GM21390 (cell line): ENCODE data around the gene SIGLEC11.
"Not testable (repeated sequence)": the region's sequence is repeated elsewhere in the genome, so short reads cannot be mapped to it uniquely, and the experiment has no call there.

Experiments used
- ATAC-seq: cut with Tn5 transposase; IDR thresholded peaks from one replicate; pipeline ENCODE4 v1.9.1; 2021; ENCODE audit not compliant: unreplicated experiment

The SIGLEC11 gene

GRCh38 chr19:49929121-49929610 lies 31.8 kb downstream of the SIGLEC11 start, which contains the start of the genes ATF5 and NUP62:
Gene ATF5 (plus strand): TSS chr19:49929205. CDS start chr19:49930851, 1,646 bp downstream.
Gene NUP62 (minus strand): TSS chr19:49929504. CDS start chr19:49909807, 19,697 bp downstream.
- peak; percentile 48 for ATAC-seq

GRCh38 chr19:49927526-49928264 lies 33.3 kb downstream of the SIGLEC11 start:
- no peak for ATAC-seq

GRCh38 chr19:49926515-49926914 lies 34.5 kb downstream of the SIGLEC11 start:
- ATAC-seq, result no peak

- no peak for ATAC-seq
These were observed 35.5 kb downstream of the SIGLEC11 start for GRCh38 chr19:49925486-49925885.

GRCh38 chr19:49924881-49925210 lies 36.1 kb downstream of the SIGLEC11 start:
- ATAC-seq, result not testable (repeated sequence)

GRCh38 chr19:49924004-49924880 lies 36.7 kb downstream of the SIGLEC11 start:
- no peak for ATAC-seq

GRCh38 chr19:49923055-49924003 lies 37.6 kb downstream of the SIGLEC11 start:
- ATAC-seq, result no peak

GRCh38 chr19:49921871-49922795 lies 38.8 kb downstream of the SIGLEC11 start:
- ATAC-seq, result no peak

- ATAC-seq, result no peak
These were observed 40.2 kb downstream of the SIGLEC11 start for GRCh38 chr19:49920624-49921363.

- no peak for ATAC-seq
These were observed 42.9 kb downstream of the SIGLEC11 start for GRCh38 chr19:49918089-49918488.

GRCh38 chr19:49916839-49917733 lies 43.9 kb downstream of the SIGLEC11 start:
- no peak for ATAC-seq

- ATAC-seq, result no peak
These were observed 45.7 kb downstream of the SIGLEC11 start for GRCh38 chr19:49915271-49915670.

- no peak for ATAC-seq
These were observed 47.3 kb downstream of the SIGLEC11 start for GRCh38 chr19:49913720-49914119.

- no peak for ATAC-seq
These were observed 47.8 kb downstream of the SIGLEC11 start for GRCh38 chr19:49912965-49913685.

- ATAC-seq, result no peak
These were observed 49.4 kb downstream of the SIGLEC11 start for GRCh38 chr19:49911381-49912145.

GRCh38 chr19:49910179-49910578 lies 50.8 kb downstream of the SIGLEC11 start:
- ATAC-seq, result no peak
